Measurements from ENCODE around the gene NDUFS5.

GRCh38 chr1:38990386-38990737 is 35.8 kb upstream of the NDUFS5 start:
- no peak for TF ChIP-seq LEF1 (IDR thresholded peaks at IDR 0.05; ENCODE audit: borderline replicate concordance)
- TF ChIP-seq TARDBP (IDR thresholded peaks at IDR 0.05), result no peak
- TF ChIP-seq SP1 (IDR thresholded peaks at IDR 0.05), result no peak
- TF ChIP-seq ZNF384 (IDR thresholded peaks at IDR 0.05), result no peak
- no peak for TF ChIP-seq FOXK2 (IDR thresholded peaks at IDR 0.05)
- TF ChIP-seq BHLHE40 (IDR thresholded peaks at IDR 0.05; ENCODE audit: borderline replicate concordance), result no peak
- no peak for TF ChIP-seq FOXM1 (IDR thresholded peaks at IDR 0.05; ENCODE audit: borderline replicate concordance)
- TF ChIP-seq HDGF (IDR thresholded peaks at IDR 0.05; ENCODE audit: borderline replicate concordance), result no peak
- no peak for TF ChIP-seq SUZ12 (IDR thresholded peaks at IDR 0.05)
- no peak for TF ChIP-seq FOXA1 (IDR thresholded peaks at IDR 0.05)
- no peak for TF ChIP-seq ARNT (IDR thresholded peaks at IDR 0.05)

Measured in HEK293T (cell line).